CD4-positive, alpha-beta T cell treated with Interleukin-15 for 4 hours (primary cell): ENCODE results near the gene TMEM187.

Source experiments
- DNase-seq: peaks from one replicate; pipeline ENCODE4 v3.0.0-alpha.2; 2020; ENCODE audit warnings: low spot score

Gene TMEM187

GRCh38 chrX:153954558-153955227, 17.9 kb upstream of the TMEM187 start:
- DNase-seq = no peak

- DNase-seq = no peak
Observed at GRCh38 chrX:153955228-153955732, 17.3 kb upstream of the TMEM187 start.

- no peak for DNase-seq
Observed at GRCh38 chrX:153956044-153956907, 16.3 kb upstream of the TMEM187 start.

DNA sequence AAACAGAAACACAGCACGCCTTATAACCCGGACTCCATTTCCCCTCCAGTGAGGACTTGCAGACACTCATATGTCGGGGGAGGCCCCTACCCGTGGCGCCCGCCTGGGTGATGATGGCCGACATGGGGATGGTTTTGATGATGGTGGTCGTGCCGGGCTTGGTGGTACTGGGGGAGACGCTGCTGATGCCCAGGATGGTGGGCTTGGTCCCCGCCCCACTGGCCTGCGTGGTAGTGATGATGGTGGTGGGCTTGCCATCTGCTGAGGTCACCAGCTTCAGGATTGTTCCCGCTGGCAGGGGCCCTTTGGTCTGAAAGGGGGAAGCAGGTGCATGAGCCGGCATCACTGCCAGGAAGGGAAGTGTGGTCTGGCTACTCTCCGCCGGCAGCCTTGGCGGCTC, 15.3 kb upstream of the TMEM187 start:
- no peak for DNase-seq

DNA sequence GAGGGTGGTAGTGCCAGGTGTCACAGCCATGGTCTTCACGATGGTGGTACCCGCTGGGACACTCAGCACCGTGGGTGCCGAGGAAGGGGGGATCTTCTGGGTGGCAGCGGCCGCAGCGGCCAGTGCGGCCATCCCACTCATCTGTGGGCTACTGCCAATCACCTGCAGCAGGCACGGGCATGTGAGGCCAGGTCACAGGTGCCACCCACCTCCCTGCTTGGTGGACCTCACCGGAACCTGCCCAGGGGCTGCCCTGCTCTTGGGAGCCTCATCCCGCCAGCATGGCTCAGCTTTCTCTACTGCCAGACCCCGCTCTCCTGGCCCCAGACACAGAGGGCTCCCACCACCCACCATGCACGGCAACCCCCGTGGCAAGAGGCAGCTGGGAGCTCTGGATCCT, 13.9 kb upstream of the TMEM187 start:
- no peak for DNase-seq

GRCh38 chrX:153959649-153960048, 12.9 kb upstream of the TMEM187 start:
- DNase-seq = no peak

DNA sequence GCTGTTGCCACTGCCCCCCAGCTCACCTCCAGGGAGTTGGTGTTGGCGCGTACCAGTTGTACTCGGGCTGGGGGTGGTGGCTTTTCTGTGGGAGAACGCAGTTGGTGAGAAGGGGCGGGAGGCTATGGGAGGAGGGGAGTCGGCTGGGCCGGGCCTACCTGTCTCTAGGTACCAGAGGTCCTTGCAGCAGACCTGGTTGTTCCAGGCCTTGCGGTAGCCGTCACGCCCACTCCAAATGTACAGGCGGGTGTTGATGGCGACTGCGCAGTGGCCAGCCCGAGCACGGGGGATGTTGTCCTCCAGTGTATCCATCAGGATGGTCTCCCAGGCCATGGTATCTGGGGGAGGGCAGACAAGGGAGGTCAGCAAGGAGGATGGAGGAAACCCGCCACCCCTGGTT, 12.5 kb upstream of the TMEM187 start:
- no peak for DNase-seq

DNA sequence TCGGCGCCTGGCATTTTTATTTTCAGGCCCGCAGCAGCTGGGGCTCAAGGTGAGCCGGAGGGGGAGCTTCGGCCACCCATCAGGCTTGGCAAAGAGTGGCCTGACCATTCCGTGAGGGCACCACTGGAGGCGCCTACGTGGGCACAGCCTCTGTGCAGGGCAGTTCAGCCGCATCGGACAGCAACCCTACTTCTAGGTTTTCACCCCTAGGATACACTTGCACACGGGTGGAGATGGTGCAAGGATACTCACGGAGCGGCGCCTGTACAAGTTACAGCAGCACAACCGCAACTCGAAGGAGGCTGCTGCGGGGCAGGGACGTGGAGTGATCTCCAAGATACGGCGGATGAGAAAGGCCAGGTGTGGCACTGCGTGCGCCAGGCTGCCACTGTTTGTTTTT, 11.8 kb upstream of the TMEM187 start:
- no peak for DNase-seq

- DNase-seq = no peak
Observed at GRCh38 chrX:153961292-153961691, 11.3 kb upstream of the TMEM187 start.

DNA sequence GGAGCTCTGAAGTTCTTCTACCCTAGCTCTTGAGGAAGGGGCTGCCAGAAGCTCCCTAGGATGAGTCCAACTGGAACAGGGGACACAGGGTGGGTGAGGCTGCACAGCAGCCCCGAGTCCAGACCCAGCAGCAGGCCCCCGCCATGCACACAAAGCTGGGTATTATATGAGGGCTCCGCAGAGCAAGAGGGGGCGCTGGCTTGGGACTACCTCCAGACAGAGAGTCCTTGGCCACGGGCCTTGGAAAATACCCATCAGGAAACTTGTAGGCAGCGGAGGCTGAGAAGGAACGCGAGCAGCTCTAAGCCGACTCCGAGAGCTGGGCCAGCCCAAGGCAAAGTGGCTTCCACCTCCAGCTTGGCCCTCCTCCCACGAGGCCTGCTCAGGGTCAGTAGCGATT, 9.0 kb upstream of the TMEM187 start:
- DNase-seq = no peak

- no peak for DNase-seq
Observed at GRCh38 chrX:153964105-153964504, 8.4 kb upstream of the TMEM187 start.

DNA sequence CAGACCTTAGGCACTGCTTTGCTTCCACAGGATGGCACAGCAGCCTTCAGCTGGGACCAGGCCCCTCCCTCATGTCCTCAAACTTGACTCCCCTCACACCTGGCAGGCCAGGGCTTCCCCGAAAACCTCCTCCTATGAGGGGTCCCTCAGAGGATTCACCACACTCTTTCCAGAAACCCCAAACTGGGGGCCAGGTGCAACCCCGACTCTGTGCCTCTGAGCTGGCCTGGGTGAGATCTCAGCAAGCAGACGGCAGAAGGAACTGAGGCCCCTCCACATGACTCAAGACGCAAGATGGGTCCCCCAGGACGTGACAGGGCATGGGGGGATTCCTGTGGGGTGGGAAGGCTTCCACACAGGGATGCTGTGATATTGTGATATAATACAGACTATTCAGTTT, 7.1 kb upstream of the TMEM187 start:
- no peak for DNase-seq

DNA sequence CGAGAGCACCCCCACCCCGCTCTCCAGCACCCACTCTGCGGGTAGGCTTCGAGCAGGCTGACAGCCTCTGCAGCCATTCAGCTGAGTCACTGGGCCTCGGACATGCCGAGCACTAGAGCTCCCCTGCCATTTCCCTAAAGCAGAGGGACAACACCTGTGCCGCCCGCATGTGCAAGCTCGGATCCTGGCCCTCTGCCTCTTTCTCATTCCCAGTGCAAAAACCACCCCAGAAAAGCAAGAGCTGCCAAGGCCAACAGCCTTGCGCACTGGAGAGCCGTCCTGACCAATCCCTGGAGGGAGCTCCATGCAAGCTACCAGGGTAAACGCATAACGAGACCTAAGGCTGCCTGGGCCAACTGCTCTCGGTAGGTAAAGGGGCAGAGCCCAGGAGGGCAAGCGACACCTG, 6.3 kb upstream of the TMEM187 start:
- no peak for DNase-seq

DNA sequence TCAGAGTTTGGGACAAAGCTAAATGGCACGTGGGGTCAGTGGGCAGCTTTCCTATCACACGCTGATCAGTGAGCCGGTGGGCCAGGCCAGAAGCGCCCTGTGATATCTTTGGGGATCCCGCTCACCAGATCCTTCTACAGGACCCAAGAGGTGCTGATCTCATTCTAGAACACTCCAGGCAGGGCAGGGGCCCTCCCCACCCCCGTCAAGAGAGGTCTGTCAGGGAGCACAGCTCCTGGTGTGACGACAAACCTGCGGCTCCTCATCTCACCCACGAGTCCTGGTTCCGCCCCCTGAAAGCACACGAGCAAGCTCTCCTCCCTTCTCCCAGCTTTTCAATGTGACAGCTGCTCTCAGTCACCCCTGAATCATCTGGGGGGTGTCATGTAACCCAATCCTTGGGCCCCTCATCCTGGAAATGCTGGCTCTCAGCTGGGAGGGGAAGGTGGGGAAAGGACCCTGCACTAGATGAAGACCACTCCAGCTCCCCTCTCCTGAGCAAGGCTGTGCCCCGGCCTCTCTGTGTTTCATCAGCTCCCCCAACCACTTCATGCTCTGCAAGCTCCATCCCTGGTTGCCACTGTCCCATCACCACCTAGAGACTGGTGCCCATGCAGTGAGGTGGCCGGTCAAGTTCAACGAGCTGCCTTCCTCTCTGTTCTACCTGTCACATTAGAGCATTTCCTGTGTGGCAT, 5.6 kb upstream of the TMEM187 start:
- no peak for DNase-seq

DNA sequence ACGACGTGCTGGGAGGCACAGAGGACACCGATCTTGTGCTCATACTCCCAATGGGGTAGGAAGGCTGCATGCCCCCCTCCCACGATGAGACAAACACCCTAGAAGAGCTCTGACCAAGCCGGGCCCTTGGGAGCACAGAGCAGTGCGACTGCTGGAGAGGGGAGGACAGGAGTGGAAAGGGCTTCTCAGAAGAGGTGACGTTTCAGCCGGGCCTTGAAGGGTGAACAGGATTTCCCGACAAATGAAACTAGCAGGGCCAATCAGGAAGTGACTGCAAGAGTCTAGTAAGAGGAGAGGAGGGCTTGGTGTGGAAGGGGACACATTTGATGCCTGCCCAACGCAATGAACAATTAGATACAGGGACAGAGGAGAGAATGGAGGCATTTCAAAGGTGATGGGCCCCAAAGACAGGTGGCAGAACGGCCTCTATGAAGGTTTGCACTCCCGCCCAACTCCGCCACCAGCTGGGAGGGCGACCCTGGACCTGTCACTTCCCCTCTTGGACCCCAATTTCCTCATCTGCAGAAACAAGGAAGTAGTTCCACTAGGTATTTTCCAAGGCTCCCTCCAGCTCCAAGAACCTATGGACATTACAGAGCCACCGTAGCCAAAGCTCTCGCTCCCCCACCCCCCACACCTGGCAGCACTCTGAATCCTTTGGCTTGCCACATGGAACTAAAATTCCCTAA, 4.9 kb upstream of the TMEM187 start:
- no peak for DNase-seq

- DNase-seq = no peak
Observed at GRCh38 chrX:153968255-153968654, 4.3 kb upstream of the TMEM187 start.

GRCh38 chrX:153968754-153969124, 3.8 kb upstream of the TMEM187 start:
- no peak for DNase-seq

- DNase-seq = no peak
Observed at GRCh38 chrX:153969125-153969903, 3.2 kb upstream of the TMEM187 start.

DNA sequence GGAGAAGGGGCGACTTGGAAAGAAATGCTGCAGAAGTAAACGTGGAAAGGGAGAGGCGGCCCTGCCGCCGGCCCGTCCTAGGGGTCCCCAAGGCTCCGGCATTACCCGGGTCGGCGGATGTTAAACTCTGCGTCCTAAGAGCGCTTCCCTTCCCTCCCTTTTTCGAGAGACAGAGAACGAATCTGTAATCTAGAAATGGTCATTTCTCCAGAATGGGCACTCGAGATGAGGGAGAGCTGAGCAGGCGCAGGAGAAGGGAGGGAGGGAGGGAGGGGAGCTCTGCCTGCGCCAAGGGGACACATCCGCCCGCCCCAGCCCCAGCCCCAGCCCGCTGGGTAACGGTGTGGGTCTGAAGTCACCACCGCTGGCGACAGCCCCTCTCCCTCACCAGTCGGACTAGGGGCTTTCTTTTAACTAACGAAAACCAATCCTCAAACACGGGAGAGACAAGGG, 2.6 kb upstream of the TMEM187 start:
- DNase-seq = no peak

DNA sequence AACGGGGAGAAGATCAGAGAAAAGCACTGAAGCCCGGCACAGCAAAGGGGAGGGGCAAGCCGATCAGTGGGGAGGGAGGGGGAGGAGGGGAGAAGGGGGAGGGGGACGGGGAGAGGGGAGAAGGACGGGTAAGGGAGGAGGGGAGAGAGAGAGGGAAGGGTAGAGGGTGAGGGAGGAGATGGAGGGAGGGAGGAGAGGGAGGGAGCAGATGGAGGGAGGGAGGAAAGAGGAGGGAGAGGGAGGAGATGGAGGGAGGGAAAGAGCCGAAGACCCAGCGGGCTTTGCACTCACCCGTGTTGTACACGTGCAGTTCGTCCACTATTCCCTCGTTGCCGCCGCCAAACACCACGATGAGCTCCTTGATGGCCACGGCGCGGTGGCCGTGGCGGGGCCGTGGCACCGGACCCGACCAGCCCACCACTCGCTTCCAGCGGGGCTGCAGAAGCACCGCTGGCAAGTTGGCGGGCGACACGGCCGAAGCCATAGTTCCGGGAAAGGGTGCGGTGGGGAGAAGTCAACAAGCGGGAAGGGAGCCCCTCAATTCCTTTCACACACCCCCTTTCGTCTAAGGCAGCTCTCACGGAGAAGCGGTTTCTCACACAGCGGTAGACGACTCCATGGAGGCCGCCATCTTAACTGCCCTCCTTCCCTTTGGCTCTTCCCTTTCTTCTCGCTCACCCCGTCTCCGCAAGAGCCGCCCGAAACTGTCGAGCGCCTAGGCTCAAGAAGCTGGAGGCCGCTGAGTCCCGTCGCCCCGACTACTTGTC, 2.0 kb upstream of the TMEM187 start:
- DNase-seq = no peak

DNA sequence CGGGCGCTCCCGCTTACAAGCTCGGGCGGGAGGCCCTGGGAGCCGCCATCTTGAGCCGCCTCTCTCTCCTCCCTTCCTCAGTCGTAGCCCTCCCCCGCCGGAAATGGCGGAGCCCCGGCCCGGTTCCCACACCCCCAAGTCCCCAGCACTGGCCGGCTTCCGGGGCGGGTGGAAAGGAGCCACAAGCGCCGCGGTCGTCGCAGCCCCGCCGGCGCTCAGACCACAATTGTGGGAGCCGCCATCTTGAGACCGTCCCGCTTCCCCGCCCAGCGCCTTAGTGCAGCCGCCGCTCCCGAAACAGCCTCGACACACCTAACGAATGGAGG, 1.5 kb upstream of the TMEM187 start:
- peak; percentile 87 for DNase-seq
